ENCODE results near the gene KCTD20. TPM values are rescaled to one million over a fixed set of nuclear protein-coding genes. Genes with fewer than 3 reads are reported as not detected.

The KCTD20 gene
- total and polyA plus RNA-seq, 2 experiments from 2014 or later, result 22.0 to 25.5 TPM

DNA sequence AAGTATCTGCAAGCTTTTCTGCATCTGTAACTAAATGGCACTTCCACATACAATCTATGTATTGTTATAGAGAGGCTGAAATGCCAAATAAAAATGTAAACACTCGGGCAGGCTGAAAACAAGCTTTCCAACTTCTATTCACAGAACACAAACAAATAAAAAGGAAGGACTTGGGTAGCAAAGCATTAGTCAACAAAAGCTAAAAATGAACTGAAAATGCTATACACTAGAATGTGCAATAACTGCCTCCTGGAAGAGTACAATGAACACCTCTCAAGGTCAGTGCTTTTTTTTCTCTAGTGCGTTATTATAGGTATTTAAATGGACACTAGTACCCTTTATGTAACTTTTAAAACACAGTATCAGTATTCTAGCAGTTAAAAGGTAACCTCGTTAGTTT is 73.0 kb downstream of the KCTD20 start:
- Histone ChIP-seq H3K9me3 (ENCODE audit: low read depth) (no peaks in the 10 kb centered on the region), H3K27ac (no peak overlapping the region), H3K27me3 (no peaks in the 10 kb centered on the region), H3K36me3 (peaks cover 38% of the 10 kb centered on the region), H3K4me1 (ENCODE audit: low read depth) (no peaks in the 10 kb centered on the region), H3K4me3 (no peak overlapping the region)
- TF ChIP-seq, protein P1, sequence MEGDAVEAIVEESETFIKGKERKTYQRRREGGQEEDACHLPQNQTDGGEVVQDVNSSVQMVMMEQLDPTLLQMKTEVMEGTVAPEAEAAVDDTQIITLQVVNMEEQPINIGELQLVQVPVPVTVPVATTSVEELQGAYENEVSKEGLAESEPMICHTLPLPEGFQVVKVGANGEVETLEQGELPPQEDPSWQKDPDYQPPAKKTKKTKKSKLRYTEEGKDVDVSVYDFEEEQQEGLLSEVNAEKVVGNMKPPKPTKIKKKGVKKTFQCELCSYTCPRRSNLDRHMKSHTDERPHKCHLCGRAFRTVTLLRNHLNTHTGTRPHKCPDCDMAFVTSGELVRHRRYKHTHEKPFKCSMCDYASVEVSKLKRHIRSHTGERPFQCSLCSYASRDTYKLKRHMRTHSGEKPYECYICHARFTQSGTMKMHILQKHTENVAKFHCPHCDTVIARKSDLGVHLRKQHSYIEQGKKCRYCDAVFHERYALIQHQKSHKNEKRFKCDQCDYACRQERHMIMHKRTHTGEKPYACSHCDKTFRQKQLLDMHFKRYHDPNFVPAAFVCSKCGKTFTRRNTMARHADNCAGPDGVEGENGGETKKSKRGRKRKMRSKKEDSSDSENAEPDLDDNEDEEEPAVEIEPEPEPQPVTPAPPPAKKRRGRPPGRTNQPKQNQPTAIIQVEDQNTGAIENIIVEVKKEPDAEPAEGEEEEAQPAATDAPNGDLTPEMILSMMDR (IDR thresholded peaks at IDR 0.05; ENCODE audit: low read depth, low read length), result no peak
- DNase-seq (ENCODE audit: low read depth in 1 of 2, low spot score in 1 of 2), result no peak

DNA sequence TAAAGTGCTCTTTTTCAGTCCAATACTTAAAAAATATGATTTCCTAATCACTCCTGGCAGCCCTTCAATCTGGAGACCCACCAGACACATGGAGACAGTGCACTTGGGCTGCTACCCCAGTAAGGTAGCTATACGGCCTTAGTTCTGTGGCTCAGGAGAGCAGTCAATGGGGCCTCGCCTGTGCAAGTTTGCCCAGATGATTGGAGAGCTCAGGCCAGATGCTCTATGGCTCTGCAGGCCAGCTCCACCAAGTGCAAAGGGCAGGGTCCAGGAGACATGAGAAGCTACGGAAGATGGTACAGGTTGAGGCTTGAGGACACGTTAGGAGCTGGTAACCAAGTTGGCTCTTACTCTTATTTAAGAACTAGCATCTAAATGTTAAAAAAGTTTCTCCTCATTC is 73.8 kb downstream of the KCTD20 start:
- Histone ChIP-seq H3K4me3 (no peak overlapping the region), H3K27me3 (no peaks in the 10 kb centered on the region), H3K4me1 (ENCODE audit: low read depth) (no peaks in the 10 kb centered on the region), H3K36me3 (peaks cover 43% of the 10 kb centered on the region), H3K27ac (no peak overlapping the region), H3K9me3 (ENCODE audit: low read depth) (no peaks in the 10 kb centered on the region)
- TF ChIP-seq, protein P1 (IDR thresholded peaks at IDR 0.05; ENCODE audit: low read depth, low read length), result no peak
- no peak for DNase-seq (ENCODE audit: low read depth in 1 of 2, low spot score in 1 of 2)

DNA sequence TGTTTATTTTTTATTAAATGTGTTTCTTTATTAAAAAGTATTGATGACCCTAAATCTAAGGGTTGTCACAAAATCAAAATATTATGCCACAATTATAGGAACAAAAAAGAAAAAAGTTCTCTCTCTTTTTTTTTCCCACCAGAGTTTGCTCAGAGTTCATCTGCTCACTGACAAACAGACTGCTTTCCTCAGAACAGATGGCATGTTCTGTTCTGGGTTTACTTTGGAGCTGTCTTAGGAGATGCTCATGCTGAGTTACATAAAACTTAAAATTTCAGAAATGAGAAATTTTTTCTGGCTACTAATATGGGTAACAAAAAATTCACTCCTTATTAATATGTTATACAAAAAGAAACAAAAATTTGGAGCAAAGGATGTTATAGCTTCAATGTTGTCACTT is 74.2 kb downstream of the KCTD20 start:
- DNase-seq (ENCODE audit: low read depth in 1 of 2, low spot score in 1 of 2), result no peak
- TF ChIP-seq, protein P1 (IDR thresholded peaks at IDR 0.05; ENCODE audit: low read depth, low read length), result no peak
- H3K27ac ChIP-seq, result no peak overlapping the region
- H3K36me3 ChIP-seq, result peaks cover 44% of the 10 kb centered on the region
- H3K9me3 ChIP-seq (ENCODE audit: low read depth), result no peaks in the 10 kb centered on the region
- H3K4me1 ChIP-seq (ENCODE audit: low read depth), result no peaks in the 10 kb centered on the region
- H3K4me3 ChIP-seq, result no peak overlapping the region
- no peaks in the 10 kb centered on the region for H3K27me3 ChIP-seq

DNA sequence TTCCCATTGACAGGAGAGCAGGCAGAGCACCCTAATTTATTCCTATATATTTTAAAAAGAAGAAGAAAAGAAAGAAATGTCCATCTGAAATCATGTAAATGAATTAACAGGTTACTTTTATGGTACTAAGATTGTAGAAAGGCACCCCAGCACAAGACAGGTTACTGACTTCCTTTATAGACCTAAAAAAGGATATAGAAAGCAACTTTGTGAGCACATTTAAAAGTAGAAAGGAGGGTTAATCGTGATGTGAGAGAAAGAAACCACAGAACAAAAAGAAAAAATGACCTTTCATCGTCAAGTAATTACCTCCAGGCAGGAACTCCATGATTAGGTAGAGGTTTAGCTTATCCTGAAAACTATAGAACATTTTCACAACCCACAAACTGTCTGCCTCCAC is 74.6 kb downstream of the KCTD20 start:
- no peak overlapping the region for H3K27ac ChIP-seq
- H3K9me3 ChIP-seq (ENCODE audit: low read depth), result no peaks in the 10 kb centered on the region
- TF ChIP-seq, protein P1 (IDR thresholded peaks at IDR 0.05; ENCODE audit: low read depth, low read length), result no peak
- no peaks in the 10 kb centered on the region for H3K4me1 ChIP-seq (ENCODE audit: low read depth)
- H3K4me3 ChIP-seq, result no peak overlapping the region
- no peak for DNase-seq (ENCODE audit: low read depth in 1 of 2, low spot score in 1 of 2)
- no peaks in the 10 kb centered on the region for H3K27me3 ChIP-seq
- peaks cover 43% of the 10 kb centered on the region for H3K36me3 ChIP-seq

DNA sequence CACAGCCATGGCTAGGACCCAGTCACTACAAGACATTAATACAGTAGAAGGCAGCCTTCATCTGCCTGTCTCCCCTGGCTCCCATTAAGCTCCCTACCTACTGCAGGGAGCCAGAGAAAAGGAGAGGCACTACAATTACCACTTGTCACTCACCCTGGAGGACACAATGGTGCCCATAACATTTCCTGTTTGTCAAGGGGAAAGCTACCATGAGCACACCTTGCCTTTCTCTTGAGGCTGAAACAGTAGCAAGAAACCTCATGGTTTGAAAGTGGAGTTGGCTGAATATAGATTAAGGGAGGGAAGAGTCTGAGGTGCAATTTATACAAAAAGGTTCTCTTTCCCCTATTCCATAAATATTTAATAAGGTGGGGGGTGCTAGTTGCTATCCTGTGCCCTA is 76.6 kb downstream of the KCTD20 start:
- peaks cover 53% of the 10 kb centered on the region for H3K36me3 ChIP-seq
- H3K27ac ChIP-seq, result no peak overlapping the region
- no peak overlapping the region for H3K4me3 ChIP-seq
- no peaks in the 10 kb centered on the region for H3K27me3 ChIP-seq
- no peaks in the 10 kb centered on the region for H3K4me1 ChIP-seq (ENCODE audit: low read depth)
- no peak for DNase-seq (ENCODE audit: low read depth in 1 of 2, low spot score in 1 of 2)
- no peaks in the 10 kb centered on the region for H3K9me3 ChIP-seq (ENCODE audit: low read depth)
- TF ChIP-seq, protein P1 (IDR thresholded peaks at IDR 0.05; ENCODE audit: low read depth, low read length), result no peak

DNA sequence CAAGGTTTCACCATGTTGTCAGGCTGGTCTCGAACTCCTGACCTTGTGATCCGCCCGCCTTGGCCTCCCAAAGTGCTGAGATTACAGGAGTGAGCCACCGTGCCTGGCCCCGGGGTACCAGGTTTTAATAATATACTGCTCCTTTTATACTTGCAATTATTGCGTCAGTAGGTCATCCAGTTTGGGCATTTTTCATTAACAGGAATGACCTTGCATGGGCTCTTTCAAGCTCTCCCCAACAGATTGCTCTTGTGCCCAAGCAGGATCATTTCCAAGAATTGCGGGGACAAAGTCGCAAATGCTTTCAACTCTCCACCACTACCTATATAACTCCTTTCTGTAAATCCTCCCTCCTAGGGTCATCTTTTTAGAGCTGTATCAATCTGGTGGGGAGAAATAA is 80.7 kb downstream of the KCTD20 start:
- H3K27me3 ChIP-seq, result no peaks in the 10 kb centered on the region
- H3K4me3 ChIP-seq, result no peak overlapping the region
- no peak overlapping the region for H3K27ac ChIP-seq
- TF ChIP-seq, protein P1 (IDR thresholded peaks at IDR 0.05; ENCODE audit: low read depth, low read length), result no peak
- peaks cover 11% of the 10 kb centered on the region for H3K4me1 ChIP-seq (ENCODE audit: low read depth)
- no peak for DNase-seq (ENCODE audit: low read depth in 1 of 2, low spot score in 1 of 2)
- peaks cover 54% of the 10 kb centered on the region for H3K36me3 ChIP-seq
- no peaks in the 10 kb centered on the region for H3K9me3 ChIP-seq (ENCODE audit: low read depth)

Data from cardiac muscle cell (in vitro differentiated cells and primary cell).